Endodermal cell (in vitro differentiated cells): ENCODE data around the gene ATXN2. TPM values are rescaled to one million over a fixed set of nuclear protein-coding genes. Genes with fewer than 3 reads are reported as not detected.

Source experiments
- DNase-seq: peaks from one replicate; pipeline ENCODE4 v3.0.0-alpha.2; 2017
- H3K27ac ChIP-seq: 2 replicates; pipeline ENCODE4 v1.5.1; 2013; ENCODE audit warnings: mild to moderate bottlenecking, low read depth, low read length, moderate library complexity
- H3K27me3 ChIP-seq: 2 replicates; pipeline ENCODE4 v1.6.1; 2013; ENCODE audit warnings: mild to moderate bottlenecking, low read length, moderate library complexity; ENCODE audit not compliant: insufficient read depth, control insufficient read depth, poor library complexity, severe bottlenecking
- H3K36me3 ChIP-seq: 2 replicates; pipeline ENCODE4 v1.7.0; 2013; ENCODE audit warnings: mild to moderate bottlenecking, low read length, moderate library complexity; ENCODE audit not compliant: control insufficient read depth, insufficient read depth
- H3K4me1 ChIP-seq: one replicate; pipeline ENCODE4 v1.7.0; 2013; ENCODE audit warnings: low read length; ENCODE audit not compliant: control insufficient read depth, insufficient read depth
- H3K4me3 ChIP-seq: 2 replicates; pipeline ENCODE4 v1.5.1; 2013; ENCODE audit warnings: mild to moderate bottlenecking, low read length, moderate library complexity
- H3K9ac ChIP-seq: 2 replicates; pipeline ENCODE4 v1.6.1; 2013; ENCODE audit warnings: mild to moderate bottlenecking, low read length, moderate library complexity; ENCODE audit not compliant: poor library complexity, severe bottlenecking; ENCODE audit errors: extremely low read depth
- H3K9me3 ChIP-seq: 2 replicates; pipeline ENCODE4 v1.6.1; 2013; ENCODE audit warnings: mild to moderate bottlenecking, low read length, moderate library complexity; ENCODE audit not compliant: control insufficient read depth
- H3K27ac Mint-ChIP-seq: 2 replicates; pipeline ENCODE4 v1.8.0; 2020; ENCODE audit warnings: mixed read lengths
- H3K27me3 Mint-ChIP-seq: 2 replicates; pipeline ENCODE4 v1.8.0; 2021; ENCODE audit warnings: mild to moderate bottlenecking, mixed read lengths; ENCODE audit not compliant: insufficient read depth
- H3K36me3 Mint-ChIP-seq: 2 replicates; pipeline ENCODE4 v1.8.0; 2020; ENCODE audit warnings: low read depth, mixed read lengths
- H3K4me1 Mint-ChIP-seq: 2 replicates; pipeline ENCODE4 v1.8.0; 2020; ENCODE audit warnings: mixed read lengths
- H3K4me3 Mint-ChIP-seq: 2 replicates; pipeline ENCODE4 v1.8.0; 2020; ENCODE audit warnings: mild to moderate bottlenecking, moderate library complexity, mixed read lengths
- H3K9me3 Mint-ChIP-seq: 2 replicates; pipeline ENCODE4 v1.8.0; 2020; ENCODE audit warnings: mild to moderate bottlenecking, mixed read lengths
- CTCF ChIP-seq: fragments of 200-600 bp; sonication (generic); conservative IDR thresholded peaks from 2 replicates; pipeline ENCODE4 v1.5.0; 2021; ENCODE audit warnings: antibody characterized with exemption, mild to moderate bottlenecking
- WGBS, 2 experiments: methylation state at CpG; one replicate each; pipeline versions ENCODE4 v1.1.5 to v1.1.7; 2013; ENCODE audit warnings: missing lambda C conversion rate in 2 of 2, mixed read lengths in 1 of 2; ENCODE audit not compliant: insufficient coverage in 1 of 2, insufficient read length in 1 of 2; 5-methylcytosine and 5-hydroxymethylcytosine counted together
- total RNA-seq, 2 donors: library from RNA; stranded (reverse); fragmentation: NEBNext Ultra II Directional in 1 of 2; extraction: Animal tissue kit (Norgen Biotek cat#: 25700) in 1 of 2; gene quantifications; 2 replicates in 1 of 2; 3 replicates in 1 of 2; pipeline ENCODE4 v1.2.1, GENCODE V29; 2021

The ATXN2 gene
- total RNA-seq, 2 donors from 2014 or later = 85.7 to 87.3 TPM

- H3K9me3 Mint-ChIP-seq = no peaks in the 10 kb centered on the region
- no peaks in the 10 kb centered on the region for H3K27me3 ChIP-seq
- H3K36me3 Mint-ChIP-seq = peaks cover 23% of the 10 kb centered on the region
- WGBS, 2 experiments = 91 to 98% methylated on average over 8 to 12 of the region's 12 CpGs
- H3K36me3 ChIP-seq = peaks cover 9% of the 10 kb centered on the region
- TF ChIP-seq CTCF = no peak
- H3K4me3 ChIP-seq = no peak overlapping the region
- no peaks in the 10 kb centered on the region for H3K27me3 Mint-ChIP-seq
- H3K9ac ChIP-seq = no peak overlapping the region
- no peaks in the 10 kb centered on the region for H3K4me1 ChIP-seq
- DNase-seq = peak; percentile 18
- no peaks in the 10 kb centered on the region for H3K9me3 ChIP-seq
- no peaks in the 10 kb centered on the region for H3K4me1 Mint-ChIP-seq
- H3K4me3 Mint-ChIP-seq = no peak overlapping the region
- H3K27ac Mint-ChIP-seq = no peak overlapping the region
- H3K27ac ChIP-seq = no peak overlapping the region
Measured at GRCh38 chr12:111582133-111582747, 16.9 kb downstream of the ATXN2 start.

- peak; percentile 47 for DNase-seq
- Histone ChIP-seq H3K9ac (no peak overlapping the region), H3K4me3 (no peak overlapping the region), H3K27ac (no peak overlapping the region), H3K36me3 (peaks cover 9% of the 10 kb centered on the region), H3K9me3 (no peaks in the 10 kb centered on the region), H3K27me3 (no peaks in the 10 kb centered on the region), H3K4me1 (no peaks in the 10 kb centered on the region)
- H3K27ac Mint-ChIP-seq = peak overlapping the region; percentile 26
- WGBS, 2 experiments = 98 to 99% methylated on average over 13 to 15 of the region's 15 CpGs
- TF ChIP-seq CTCF = no peak
- peaks cover 23% of the 10 kb centered on the region for H3K36me3 Mint-ChIP-seq
- H3K27me3 Mint-ChIP-seq = no peaks in the 10 kb centered on the region
- H3K9me3 Mint-ChIP-seq = no peaks in the 10 kb centered on the region
- H3K4me1 Mint-ChIP-seq = no peaks in the 10 kb centered on the region
- no peak overlapping the region for H3K4me3 Mint-ChIP-seq
Measured at GRCh38 chr12:111581434-111582132, 17.5 kb downstream of the ATXN2 start.

- no peak overlapping the region for H3K27ac ChIP-seq
- Mint-ChIP-seq H3K27ac (no peak overlapping the region), H3K4me1 (no peaks in the 10 kb centered on the region), H3K36me3 (peaks cover 23% of the 10 kb centered on the region), H3K4me3 (no peak overlapping the region), H3K27me3 (no peaks in the 10 kb centered on the region), H3K9me3 (no peaks in the 10 kb centered on the region)
- peaks cover 9% of the 10 kb centered on the region for H3K36me3 ChIP-seq
- 92 to 96% methylated on average over 4 to 6 of the region's 7 CpGs for WGBS, 2 experiments
- TF ChIP-seq CTCF = no peak
- no peak overlapping the region for H3K9ac ChIP-seq
- DNase-seq = peak; percentile 12
- no peaks in the 10 kb centered on the region for H3K4me1 ChIP-seq
- H3K9me3 ChIP-seq = no peaks in the 10 kb centered on the region
- H3K27me3 ChIP-seq = no peaks in the 10 kb centered on the region
- no peak overlapping the region for H3K4me3 ChIP-seq
Measured at GRCh38 chr12:111580737-111581136, 18.4 kb downstream of the ATXN2 start.
